HG03575 (cell line): ENCODE data around the gene MOSPD3.

Source experiments
- ATAC-seq: cut with Tn5 transposase; IDR thresholded peaks from one replicate; pipeline ENCODE4 v1.9.1; 2021; ENCODE audit not compliant: unreplicated experiment, insufficient number of reproducible peaks, low FRiP score; ENCODE audit errors: extremely low read depth

Gene MOSPD3

DNA sequence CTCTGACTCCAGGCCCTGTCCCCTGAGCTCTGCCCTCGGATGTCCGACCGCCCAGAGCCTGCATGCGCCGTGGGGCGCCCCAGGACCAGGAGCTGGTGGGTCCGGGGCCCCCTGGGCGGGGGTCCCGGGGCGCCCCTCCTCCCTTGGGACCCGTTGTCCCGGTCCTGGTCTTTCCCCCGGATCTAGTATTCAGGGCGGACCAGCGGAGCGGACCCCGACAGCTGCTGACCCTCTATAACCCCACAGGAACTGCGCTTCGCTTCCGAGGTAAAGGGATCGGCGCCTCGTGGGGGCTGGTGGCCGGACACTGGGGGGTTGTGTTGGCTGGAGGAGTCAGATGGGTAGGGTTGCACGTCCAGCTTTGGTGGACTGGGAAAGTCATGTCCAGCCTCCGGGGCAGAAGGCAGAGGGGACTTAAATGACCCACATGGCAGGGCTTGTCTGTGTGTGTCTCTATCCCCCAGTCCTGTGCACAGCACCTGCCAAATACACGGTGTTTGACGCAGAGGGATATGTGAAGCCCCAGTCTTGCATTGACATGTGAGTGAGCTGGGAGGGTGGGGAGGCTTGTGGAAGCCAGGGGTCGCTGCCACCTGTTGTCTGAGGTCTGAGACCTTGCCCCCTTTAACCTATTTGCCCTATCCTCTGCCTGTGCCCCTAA, 520 bp downstream of the MOSPD3 start:
- no peak for ATAC-seq

DNA sequence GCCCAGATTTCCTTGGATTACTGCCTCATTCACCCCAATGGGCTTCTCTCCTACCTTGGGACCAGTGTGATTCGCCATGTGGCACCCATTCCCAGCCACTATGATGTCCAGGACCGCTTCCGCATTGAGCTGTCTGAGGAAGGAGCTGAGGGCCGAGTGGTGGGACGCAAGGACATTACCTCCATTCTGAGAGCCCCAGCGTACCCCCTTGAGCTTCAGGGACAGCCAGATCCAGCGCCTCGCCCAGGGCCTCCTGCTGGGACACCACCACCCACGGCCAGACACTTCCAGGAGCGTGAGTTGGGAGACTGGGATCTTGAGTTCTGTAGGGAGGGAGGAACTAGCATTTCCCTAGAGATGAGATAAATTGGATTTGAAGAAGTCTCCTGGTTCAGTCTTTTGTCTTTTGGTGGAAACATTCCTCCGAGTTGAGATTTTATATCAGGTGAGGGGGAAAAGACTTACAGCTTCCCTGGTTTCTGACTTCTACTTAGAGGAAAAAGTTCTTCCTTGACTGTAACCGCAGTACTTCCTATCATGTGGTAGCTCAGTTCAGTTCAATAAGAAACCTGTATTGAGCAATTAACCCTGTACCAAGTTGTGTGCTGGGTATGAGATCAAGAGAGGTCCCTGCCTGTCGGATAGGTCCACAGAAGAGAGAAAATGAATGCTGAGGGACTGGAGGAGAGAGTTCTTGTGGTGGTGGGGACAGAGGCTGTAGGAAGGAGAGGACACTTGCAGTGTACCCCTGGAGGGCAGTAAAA, 1.3 kb downstream of the MOSPD3 start:
- no peak for ATAC-seq

DNA sequence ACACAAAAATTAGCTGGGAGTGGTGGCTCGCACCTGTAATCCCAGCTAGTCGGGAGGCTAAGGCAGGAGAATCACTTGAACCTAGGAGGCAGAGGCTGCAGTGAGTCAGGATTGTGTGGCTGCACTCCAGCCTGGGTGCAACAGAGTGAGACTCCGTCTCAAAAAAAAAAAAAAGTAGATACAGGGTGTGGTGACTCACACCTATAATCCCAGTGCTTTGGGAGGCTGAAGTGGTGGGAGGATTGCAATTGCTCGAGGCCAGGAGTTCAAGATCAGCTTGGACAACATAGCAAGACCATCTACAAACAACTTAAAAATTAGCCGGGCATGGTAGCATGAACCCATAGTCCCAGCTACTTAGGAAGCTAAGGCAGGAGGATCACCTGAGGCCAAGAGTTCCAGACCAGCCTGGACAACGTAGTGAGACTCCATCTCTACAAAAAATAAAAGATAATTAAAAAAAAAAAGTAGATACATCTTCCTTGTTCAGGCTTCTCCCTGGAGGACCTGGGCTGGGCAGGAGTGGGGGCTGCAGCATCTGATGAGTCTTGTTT, 2.0 kb downstream of the MOSPD3 start:
- no peak for ATAC-seq

DNA sequence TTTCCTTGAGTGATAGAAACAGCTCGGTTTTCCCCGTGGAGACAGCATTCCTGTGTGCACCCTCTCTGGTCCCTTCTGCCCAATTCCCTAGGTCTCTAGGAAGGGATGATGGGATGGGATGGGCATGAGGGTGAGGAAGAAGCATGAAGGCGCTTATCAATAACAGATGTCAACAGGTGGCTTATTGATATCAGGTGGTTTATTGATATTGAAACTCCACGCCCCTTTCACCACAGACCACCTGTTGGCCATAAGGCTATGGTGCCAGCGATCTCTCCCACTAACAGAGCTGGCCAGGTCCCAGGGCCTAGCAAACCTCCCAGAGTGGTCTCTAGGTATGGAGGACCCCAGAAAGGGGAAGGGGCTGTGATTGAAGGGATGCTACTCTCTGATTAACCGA, 7.9 kb downstream of the MOSPD3 start:
- no peak for ATAC-seq

DNA sequence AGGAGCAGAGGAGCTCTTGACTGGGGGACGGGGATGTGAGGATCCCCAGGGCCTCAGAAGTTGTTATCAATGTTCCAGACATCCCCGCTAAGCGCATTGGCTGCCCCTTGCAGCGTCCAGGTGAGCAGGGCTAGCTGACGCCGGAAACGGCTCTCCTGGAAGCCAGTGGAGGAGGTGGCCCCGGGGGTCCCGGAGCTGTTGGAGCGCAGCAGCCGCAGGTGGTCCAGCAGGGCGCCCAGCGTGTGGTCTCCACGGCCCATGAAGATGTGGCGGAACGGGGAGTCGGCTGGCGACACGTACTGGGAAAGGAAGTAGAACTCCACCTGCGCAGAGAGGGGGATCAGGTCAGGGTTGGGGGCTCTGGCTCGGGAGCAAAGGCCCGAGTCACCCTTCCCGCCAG, 8.5 kb downstream of the MOSPD3 start:
- no peak for ATAC-seq

DNA sequence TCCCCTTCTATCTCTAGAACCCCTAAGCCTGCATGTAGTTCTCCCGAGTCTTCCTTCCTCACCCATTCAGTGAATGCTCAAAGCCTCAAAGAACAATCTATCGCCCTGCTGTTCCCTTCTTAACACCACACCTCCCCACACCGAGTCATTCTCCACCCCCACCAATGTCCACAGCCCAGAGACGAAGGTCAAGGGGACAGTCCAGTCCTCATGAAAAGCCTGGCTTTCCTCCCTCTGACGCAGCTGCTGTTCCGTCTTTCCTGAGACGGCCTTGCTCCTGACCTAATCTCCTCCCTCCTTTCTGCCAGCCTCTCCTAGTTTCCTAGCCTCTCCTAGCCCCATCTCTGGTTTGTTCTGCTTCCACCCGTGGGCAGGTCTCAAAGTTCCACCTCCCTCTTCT, 9.2 kb downstream of the MOSPD3 start:
- no peak for ATAC-seq

DNA sequence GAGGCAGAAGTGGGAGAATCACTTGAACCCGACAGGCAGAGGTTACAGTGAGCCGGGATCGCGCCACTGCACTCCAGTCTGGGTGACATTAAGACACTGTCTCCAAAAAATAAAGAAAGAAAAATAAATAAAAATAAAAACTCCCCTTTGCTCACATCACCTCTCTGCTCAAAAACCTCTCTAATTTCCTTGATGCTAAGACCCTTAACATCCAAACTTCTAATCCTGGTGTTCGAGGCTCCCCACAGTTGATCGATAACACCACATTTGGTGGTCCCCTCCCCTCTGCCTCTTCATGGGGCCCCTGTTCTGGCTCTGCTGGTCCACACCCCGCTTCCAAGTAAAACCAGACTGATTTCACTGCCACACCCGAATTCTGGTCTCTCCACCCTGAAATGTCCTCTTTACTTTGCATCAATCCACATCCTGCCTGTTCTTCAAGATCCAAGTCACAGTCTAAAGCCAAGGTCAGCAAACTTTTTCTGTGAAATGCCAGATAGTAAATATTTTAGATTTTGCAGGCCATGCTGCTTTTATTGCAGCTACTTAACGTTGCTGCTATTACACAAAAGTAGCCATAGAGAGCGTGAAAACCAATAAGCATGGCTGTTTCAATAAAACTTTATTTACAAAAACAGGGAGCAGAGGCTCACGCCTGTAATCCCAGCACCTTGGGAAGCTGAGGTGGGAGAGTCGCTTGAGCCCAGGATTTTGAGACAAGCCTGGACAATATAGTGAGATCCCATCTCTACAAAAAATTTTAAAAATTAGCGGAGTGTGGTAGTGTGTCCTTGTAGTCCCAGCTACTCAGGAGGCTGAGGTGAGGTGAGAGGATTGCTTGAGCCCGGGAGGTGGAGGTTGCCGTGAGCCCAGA, 11.8 kb downstream of the MOSPD3 start:
- no peak for ATAC-seq

DNA sequence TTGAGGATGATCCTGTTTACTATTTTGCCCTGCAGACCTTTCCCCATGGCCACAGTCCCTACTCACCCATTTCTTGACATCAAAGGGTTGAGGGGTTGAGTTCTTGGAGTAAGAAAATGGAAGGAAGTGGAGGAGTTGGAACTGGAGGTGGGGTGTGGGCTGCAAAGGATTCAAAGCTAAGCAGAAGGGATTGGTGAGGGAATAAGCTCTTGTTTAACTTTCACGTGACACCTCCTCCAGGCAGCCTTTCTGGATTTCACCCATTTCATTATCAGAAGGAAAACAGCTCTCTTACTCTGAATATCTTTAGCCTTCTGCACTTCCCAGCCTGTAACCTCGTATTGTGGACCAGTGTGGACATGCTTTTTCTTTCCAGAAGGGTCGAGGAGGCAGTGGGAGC, 13.7 kb downstream of the MOSPD3 start:
- ATAC-seq, result no peak

DNA sequence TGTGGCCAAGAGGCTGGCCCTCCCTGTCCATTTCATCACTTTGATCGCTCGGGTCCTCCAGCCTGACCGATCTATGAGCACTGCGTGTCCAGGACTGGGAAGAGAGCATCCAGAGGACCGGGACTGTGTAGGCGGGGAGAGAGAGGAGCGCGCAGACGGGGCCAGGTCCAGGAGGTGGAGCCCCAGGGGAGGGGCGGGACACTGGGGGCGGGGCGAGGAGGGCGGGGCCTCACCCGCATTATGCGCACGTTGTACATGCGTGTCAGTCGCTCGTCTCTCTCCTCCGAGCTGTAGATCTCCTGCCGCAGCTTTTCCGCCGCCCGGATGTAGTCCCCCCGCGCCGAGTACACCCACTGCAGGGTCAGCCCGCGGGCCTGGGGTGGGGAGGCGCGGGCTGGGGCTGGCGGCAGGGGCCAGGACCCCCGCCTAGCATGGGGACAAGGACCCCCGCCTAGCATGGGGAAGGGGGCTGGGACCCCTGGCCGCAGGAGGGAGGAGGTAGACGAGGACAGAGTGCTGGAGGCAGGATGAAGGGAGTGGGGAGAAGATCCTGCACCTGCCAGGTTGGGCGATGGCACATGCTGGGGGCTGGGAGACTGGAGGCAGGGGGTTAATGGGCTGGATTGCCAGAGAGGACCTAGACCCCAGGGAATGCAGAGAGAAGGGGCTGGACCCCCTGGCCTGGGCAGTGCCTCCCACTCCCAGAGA, 14.3 kb downstream of the MOSPD3 start:
- ATAC-seq, result no peak

DNA sequence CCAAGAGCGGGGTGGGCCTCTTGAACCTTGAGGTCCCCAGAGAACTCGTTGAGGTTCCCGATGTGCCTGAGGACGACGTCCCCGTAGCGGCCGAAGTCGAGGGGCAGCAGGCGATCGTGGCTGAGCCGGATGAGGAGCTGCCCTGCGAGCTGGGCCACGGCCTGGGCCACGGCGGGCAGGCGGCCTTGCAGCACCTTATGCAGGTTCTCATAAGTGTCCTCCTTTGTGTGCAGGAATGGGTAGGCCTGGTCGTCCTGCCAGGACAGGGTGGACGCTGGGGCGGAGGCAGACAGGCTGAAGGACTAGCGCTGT, 14.9 kb downstream of the MOSPD3 start:
- ATAC-seq, result no peak

DNA sequence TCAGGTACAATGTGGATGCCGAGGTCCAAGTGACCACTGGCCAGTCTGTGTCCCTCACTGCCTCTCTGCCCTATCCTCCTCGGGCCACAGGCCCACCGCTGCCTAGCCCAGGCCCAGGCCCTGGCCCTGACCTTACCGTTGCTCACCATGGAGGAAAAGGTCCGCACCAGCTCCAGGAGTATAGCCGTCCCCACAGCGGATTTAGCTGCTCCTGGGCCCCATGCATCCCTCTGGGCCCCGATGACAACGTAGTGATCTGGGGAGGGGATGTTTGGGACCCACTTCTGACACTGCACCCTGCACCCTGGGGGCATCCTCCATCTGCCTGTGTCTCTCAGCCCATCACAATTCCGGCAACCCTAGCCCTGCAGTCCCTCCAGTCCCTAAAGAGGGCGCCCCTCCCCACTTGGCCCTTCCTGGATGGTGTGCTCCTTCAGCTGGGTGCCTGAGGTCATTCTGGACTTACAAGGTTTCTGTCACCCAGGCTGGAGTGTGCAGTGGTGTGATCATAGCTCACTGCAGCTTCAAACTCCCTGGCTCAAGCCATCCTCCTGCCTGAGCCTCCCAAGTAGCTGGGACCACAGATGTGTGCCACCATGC, 16.9 kb downstream of the MOSPD3 start:
- ATAC-seq, result no peak

DNA sequence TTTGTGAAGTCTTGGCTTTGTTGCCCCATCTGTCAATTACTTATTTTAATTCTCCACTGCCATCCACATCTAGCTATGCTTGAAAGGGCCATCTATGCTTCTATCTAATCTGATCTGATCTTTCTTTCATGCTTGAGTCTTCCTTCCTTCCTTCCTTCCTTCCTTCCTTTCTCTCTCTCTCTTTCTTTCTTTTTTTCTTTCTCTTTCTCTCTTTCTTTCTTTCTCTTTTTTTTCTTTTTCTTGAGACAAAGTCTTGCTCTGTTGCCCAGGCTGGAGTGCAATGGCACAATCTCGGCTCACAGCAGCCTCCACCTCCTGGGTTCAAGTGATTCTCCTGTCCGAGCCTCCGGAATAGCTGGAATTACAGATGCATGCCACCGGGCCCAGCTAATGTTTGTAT, 17.7 kb downstream of the MOSPD3 start:
- no peak for ATAC-seq

DNA sequence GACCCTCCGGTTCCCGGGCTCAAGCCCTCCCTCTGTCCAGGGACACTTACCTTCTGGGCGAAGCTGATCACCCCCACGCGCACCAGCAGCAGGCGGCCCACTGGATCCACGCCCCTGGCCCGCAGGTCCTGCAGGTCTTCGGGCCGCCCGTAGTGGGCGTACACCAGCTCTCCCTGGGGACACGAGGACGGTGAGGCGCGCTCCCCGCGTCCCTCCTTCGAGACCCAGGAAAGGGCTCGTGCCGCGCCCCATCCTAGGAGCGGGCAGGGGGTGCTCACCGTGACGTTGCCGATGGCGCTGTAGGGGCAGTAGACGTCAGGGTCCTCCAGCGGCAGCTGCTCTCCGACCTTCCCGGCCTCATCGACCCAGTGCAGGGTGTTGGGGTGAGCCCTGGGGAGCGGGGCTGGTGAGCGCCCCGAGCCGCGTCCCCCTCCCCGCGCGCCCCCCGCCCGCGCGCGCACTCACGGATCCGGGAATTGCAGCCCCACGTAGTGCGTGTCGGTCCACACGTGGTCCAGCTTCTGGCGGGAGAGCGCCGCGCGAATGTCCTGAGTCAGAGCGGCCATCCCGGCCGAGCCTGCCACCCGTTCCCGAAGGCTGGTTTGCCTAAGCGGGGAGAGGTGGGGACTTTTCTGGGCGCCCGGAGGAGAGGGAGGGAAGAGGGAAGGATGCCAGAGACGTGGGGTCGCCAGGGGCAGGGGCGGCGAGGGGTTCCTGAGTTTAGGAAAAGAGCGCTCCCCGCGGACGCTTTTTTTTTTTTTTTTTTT, 20.8 kb downstream of the MOSPD3 start:
- no peak for ATAC-seq

DNA sequence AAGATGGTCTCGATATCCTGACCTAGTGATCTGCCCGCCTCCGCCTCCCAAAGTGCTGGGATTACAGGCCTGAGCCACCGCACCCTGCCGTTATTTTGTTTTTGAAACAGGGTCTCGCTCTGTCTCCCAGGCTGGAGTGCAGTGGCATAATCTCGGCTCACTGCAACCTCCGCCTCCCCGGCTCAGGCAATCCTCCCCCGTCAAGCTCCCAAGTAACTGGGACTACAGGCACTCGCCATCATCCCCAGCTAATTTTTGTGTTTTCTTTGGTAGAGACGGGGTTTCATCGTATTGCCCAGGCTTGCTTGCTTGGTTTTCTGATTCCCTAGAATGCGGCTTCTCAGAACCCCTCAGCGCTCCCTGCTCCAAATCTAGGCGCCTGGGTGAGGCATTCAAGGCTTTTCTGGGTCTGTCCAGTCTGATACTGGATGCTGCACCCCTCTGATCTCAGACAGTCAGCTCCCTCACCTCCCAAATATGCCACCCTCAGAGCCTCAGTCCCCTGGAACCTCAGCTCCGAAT, 27.7 kb downstream of the MOSPD3 start:
- no peak for ATAC-seq

DNA sequence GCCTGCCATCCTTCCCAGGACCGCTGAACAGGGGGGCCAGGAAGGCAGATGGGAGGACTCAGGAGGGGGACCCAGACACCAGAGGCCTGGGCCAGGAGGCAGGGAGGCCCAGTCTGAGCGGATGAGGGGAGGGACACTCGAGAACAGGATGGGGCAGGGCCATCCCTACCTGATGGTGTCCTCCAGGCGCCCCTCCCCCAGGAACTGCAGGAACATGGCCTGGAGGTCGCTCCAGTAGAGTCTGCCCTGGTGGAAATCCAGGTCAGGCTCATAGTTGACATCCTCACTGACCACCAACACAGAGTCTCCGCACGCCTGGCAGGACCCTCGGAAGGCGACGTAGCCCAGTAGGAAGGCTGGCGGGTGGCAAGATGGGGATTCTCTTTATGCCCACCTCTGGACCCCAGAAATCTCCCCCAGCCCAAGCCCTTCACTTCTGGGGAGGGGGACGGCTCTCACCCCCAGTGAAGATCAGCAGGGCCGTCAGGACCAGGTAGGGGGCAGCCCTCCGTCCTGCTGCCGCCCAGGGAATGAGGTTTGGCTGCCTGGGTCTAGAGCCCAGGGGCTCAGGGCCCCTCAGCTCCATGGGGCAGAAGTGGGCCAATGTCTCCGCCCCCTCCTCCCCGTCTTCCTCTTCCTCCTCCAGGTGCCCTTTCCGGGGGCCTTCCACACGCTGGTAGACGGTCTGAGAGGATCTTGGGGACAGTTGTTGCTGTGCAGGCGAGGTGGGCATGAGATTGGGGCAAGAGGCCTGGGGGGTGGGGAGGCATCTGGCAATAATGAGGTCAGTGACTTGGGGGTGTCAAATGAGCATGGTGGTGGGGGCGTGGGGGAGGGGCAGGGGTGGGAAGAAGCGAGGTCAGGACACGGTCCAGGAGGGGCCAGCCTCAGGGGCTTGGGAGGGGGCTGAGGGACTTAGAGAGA, 28.4 kb downstream of the MOSPD3 start:
- ATAC-seq, result no peak

DNA sequence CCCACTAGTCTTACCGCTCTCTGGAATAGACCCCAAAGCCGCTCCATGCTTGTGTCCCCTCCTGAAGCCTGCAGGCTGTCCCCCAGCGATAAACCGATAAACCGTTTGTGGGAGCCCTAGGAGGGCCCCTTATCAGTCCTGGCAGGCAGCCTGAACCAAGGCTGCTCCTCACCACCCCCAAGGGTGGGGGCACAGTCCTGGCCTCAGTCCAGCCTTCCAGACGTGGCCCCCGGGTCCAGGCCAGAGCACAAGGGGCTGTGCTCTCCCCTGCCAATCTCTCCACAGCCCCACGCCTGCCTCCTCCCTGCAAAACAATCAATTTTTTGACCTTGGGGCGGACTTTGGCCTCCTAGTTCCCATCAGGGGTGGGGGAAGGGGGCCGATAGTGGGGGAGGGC, 29.1 kb downstream of the MOSPD3 start, which contains the start of gene TFR2:
TSS of gene TFR2 (minus strand) at position 90 of the 397 bp plus-strand sequence. CDS start at position 47, 43 bp downstream.
- ATAC-seq, result no peak
